GM21576 (cell line): Measurements from ENCODE around the gene PASD1.

Experiments
- ATAC-seq: cut with Tn5 transposase; IDR thresholded peaks from one replicate; pipeline ENCODE4 v1.9.1; 2021; ENCODE audit warnings: mild to moderate bottlenecking, moderate library complexity; ENCODE audit not compliant: unreplicated experiment

The PASD1 gene

DNA sequence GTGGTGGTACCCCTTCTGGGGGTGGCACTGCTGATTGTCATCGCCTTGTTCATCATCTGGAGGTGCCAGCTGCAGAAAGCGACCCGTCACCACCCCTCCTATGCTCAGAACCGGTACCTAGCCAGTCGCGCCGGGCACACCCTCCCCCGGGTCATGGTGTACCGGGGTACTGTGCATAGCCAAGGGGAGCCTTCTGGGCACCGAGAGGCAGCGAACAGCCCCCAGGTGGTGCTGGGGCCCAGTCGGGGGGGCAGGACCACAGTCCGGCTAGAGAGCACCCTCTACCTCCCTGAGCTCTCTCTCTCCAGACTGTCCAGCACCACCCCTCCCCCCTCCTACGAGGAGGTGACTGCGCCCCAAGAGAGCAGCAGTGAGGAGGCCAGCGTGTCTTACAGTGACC lies 137.1 kb downstream of the PASD1 start:
- ATAC-seq: no peak

DNA sequence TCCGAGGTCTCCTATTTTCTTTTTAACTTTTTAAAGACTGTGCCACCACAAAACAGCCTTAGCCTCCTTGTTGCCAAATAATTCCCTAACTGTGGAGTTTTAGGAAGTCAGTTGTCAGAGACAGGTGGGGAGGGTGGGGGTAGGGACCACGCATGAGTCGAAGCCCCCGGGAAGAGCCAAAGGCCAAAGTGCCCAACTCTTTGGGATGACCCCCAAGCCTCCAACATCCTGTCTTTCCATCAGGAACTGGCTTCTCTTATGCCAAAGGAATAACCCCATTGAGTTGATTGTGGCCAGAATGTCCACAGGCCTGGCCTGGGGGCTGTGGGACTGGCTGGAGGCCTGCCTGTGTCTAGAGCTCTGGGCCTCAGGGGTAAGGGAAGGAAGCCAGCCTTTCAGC lies 137.6 kb downstream of the PASD1 start:
- ATAC-seq: no peak

DNA sequence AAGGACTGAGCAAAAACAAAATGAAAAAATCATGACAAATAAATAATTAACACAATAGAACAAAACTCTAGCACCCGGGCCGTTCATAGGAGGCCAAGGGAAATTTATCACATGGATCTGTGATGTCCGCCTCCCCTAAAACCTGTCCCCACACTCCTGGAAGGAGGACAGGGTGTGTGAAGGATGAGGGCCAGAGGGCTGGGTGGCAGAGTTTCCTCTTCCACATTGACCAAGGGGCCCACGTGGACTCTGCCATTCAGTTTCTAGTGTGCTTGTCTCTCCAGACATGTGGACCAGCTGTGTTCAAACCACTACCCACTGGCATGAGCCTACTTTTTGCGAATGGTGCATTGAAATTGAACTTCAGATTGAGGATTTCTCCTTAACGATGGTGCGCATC lies 138.1 kb downstream of the PASD1 start:
- ATAC-seq: no peak

DNA sequence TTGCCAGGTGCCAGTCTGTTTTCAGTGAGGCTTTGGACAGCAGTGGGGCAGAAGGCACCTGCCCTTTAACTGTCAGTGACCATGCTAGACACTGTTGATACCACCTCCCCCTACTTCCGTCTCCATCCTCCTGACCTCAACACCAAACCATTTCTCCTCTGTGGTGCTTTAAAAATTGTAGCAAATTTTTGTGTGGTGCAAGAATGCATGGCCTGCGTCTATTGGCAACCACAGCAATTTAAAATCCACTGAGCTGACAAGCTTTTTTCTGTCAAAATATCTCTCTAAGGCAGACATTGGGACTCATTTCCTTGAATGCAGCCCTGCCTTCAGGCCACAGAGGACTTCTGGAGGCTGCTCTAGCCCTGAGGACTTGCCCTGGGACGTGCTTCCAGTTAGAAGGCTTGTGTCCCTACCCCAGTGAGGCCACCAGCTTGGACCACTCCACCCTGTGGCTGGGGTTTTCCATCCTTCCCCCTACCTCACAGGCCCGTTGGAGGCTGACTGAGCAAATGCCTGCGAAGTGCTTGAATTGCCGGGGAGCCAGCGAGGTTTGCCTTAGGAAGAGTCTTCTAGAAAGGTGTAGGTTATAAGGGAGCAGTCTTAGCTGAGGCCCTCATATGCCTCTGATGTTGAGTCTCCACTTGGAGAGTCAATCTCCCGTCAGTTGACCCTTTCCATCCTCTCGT lies 138.7 kb downstream of the PASD1 start:
- no peak for ATAC-seq

DNA sequence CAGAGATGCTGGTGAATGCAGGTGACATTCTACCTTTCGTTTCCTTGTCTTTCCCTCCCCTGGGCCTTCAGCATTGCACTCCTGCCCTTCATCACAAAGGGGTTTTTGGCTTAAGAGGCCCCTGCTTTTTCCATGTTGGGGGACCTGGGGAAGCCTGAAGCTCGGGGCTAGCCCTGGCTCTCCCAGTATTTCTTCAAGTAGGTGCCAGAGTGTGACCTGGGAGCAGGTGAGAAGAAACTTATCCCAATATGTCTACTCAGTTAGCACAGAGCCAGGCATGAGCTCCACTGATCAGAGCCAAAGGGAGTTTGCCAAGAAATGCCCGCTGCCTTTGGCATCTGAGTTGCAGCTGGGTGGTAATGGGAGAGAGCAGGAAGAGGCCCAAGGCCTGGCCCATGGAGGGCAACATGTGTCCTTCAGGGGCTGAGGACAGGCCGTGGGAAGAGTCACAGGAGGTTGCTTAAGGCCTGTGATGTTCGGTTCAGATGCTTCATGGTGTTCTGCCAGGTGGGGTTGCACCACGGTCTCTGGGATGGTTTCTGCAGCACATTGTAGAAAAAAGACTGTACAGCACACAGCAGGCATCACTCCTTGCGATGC lies 139.4 kb downstream of the PASD1 start:
- no peak for ATAC-seq

DNA sequence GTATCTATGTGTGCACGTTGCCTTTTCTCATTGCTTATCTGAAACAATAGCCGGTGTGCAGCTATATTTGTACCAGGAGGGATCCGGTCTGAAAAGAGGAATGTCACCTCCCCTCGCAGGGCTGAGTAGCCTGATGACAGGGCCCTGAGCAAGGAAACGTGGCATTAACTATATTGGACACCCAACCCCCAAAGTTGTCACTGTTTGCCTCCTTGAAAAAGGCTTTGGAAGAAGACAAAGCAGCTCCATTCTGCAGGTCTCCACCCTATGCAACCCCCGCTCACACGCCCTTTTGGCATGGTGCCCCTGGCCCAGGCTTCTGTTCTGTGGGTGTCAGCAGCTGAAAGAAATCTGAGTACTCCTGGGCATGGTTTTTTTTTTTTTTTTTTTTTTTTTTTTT lies 140.0 kb downstream of the PASD1 start:
- ATAC-seq: no peak

DNA sequence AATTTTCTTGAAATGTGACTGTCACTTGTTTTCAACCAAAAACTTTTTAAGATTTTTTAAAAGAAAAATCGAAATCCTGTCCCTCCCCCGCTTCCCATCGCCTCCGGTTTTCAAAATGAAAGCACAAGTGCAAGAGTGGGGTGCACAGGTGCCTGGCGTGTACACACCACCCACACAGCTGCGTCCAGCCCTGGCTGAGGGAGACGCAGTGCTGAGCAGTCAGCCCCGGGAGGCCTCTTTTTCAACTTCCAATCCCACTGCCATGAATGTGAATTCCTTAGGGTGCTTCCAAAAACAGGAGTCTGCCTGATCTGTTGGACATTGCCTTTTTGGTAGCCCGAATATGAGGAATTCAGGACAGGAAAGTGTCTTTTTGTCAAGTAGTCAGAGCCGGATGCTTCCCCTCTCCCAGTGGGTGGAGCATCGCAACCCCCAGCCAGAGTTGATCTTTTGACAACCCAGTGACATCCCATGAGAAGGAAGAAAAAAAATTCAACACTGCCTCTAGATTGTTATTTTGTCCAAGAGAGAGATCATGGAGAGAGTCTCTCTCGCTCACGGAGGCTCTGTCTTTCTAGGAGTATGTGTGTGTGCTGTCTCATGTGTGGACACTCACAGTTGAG lies 140.7 kb downstream of the PASD1 start:
- ATAC-seq: no peak

DNA sequence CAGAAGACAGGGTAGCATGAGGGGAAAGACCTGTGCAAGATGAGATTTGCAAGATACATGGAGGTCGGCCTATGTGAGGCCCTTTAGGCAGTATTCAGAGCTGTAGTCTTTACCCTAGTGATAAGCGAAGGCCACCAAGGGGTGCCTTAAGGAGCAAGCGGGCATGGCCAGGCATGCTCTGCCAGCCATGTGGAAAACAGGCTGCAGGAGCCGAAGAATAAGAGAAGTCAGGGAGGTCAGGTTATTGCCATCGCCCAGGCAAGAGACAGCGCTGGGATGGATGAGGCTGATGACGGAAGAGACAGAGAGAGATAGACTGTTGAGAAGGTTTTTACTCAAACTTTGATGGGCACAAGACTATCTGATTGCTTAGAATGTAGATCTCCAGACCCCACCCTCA lies 145.3 kb downstream of the PASD1 start:
- ATAC-seq: no peak

DNA sequence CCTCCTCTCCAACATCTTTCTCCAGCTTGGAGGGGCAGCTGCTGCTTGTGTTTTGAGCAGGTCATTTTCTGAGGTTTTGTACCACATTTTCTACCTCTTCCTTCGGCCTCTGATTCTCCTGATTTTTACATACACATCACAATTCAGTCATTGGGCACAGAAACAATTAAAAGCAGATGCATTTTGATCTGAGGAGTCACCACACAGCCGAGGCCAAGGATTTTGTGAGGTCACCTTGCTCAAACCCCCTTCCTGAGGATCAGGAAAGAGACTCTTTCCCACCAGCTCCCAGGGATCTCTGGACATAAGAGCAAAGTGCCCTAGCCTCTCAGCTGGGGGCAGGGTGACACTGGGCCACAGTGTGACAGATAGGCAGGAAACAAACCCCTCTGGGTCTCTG lies 147.0 kb downstream of the PASD1 start:
- no peak for ATAC-seq

DNA sequence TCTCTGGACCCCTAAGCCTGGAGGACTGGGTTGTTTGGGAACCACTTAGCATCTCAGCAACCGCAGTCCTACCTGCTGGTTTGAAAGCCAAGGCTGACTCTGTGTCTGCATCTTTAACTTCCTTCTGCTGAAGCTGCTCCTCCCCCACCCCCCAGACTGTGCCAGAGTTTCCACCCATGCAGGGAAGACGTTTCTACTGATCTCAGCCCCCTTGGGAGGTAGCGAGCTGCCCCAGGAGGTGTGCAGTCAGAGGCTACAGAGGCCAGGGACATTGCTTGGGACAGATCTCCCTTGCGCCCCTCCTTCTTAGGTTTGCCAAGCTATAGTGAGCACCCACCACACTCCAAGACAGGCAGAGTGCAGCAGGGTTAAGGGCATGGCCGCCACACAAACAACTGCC lies 147.7 kb downstream of the PASD1 start:
- ATAC-seq: no peak

DNA sequence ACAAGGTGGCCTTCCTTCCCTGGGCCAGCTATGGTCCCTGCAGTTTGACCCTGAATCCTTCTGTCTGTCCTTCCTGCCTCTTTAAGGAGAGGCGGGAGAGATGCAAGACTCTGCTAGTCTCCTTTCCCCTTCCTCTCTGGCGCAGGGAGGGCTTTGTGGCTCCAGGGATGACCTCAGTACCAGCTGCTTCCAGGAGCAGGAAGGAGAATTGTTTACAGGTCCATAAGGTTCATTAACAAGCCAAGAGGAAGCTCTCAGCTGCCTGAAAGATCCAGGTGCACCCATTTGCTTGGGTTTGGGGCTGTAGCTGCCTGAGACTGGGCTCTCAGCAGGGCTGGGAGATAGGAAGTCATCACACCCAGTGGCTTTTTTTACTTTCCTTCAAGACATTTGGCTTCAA lies 148.3 kb downstream of the PASD1 start:
- ATAC-seq: no peak

DNA sequence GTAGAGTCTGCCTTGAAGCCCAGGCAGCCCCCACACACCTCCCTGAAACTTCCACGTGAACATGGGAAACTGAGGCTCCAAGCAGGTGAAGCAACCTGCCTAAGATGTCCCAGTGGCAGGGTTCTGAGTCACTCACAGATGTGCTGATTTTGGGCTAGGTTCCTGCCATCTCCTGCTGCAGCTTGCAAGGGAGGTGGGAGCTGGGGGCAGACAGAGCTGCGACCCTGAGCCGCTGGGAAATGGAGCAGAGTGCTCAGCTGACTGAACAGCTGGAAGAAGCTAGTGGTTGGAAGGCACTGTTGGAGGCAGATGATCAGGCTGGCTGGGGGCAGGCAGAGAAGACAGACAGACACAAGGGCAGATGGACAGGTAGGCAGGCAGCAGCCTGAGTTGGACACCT lies 148.8 kb downstream of the PASD1 start:
- ATAC-seq: no peak

DNA sequence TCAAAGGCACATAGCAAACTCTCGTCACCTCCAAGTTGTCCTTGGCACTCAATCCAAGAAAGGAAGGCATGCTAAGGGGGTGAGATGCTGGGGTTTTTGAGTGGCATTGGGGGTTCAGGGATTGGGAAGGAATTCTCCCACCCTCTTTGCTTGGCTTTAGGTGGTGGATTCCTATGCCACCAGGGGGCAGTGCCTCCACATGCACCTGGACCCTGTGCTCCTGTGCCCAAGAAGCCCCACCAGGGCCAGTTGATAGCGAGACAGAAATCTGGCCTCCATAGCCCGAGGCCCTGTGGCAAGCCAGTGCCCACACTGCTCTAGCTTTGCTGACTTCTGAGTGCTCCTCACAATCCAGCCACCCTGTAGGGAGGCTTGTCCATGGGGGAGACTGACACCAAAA lies 150.4 kb downstream of the PASD1 start:
- ATAC-seq: peak; percentile 47

DNA sequence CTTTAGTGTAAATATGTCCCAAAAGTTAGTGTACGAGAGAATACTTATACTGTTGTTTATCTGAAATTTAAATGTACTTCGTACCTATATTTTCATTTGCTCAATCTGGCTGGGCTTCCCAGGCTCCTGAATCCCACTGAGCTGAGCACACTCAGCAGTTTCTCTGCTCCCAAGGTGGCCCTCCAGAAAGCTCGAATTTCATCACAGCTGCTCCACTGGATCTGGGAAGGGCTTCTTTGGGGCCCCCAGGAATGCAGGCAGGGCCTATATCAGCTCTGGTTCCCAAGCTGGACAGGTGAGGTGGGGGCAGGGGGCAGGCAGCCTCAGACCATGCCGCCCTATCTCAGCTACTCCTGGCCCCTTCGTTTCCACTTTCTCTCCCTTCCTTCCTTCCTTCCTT lies 150.9 kb downstream of the PASD1 start:
- no peak for ATAC-seq

DNA sequence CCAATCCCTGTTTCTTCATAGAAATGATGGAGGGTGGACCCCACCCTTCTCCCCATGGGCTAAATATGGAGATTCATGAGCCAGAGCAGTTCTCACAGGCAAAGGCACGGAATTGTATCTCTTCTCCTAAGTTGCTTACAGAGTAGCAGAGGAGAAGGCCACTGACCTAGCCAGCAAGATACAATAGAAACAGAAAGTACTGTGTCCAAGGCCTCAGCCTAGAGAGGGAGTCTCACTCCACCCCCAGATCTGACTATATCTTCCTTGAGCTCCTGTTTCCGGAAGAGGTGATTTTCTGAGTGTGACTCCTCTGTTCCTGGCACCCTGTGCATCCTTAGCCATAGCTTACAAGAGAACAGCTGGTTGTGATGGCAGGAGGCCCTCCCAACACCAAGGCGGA lies 152.3 kb downstream of the PASD1 start, which contains the start of gene FATE1:
Gene FATE1, plus strand, starts transcription at position 284 of the 400 bp plus-strand sequence. Its CDS starts 85 bp downstream, at position 369.
- ATAC-seq: no peak

DNA sequence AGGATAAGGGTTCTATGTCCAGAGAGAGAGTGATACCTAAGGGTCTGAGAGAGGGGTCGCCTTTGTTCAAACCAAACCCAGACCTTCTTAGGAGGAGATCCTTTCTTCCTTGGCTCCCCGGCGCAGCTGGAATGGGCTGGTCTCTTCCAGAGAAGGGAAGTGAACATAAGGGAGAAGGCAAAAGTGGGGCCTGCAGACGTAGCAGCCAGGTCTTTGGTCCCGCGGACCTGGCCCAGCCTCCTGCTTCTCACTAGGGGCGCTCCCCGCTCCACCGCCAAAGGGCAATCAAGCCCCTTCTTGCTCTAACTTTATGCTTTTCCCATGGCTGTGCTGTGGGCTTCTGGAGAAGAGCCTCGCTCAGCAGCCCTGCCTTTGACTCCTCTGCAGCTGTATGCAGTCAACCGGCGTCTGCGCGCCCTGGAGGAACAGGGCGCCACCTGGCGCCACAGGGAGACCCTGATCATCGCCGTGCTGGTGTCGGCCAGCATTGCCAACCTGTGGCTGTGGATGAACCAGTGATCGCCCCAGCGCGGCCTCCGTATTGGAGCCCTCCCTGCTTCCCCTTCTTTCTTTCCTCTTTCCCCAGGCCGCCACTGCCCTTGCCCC lies 158.9 kb downstream of the PASD1 start:
- ATAC-seq: no peak

DNA sequence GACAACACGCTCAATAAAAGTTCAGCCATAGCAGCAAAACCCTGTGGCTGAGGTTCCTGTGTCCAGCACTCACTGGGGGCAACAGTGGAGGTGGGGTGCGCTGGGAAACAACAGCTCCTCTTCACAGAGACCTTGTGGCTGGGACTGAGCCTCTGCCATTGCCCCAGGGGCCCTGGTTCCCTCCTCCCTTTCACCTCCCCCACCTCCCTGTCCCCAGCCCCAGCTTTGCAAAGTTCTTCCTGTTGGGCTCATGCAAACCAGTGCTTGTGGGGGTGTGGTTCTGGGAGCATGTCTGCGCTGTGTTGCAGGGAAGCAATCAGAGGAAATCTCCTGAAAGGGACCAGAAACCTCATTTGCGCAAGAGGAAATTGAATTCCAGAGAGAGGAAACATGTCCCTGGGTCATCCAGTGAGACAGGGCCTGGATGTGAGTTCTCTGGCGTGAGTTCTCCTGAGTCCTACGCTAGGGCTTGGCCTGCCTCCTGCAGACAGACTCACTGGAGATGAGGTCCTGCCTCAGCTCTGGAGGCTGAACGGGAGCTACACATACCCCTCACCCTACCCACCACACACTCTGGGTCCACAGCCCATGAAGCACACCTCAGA lies 159.8 kb downstream of the PASD1 start:
- ATAC-seq: no peak

DNA sequence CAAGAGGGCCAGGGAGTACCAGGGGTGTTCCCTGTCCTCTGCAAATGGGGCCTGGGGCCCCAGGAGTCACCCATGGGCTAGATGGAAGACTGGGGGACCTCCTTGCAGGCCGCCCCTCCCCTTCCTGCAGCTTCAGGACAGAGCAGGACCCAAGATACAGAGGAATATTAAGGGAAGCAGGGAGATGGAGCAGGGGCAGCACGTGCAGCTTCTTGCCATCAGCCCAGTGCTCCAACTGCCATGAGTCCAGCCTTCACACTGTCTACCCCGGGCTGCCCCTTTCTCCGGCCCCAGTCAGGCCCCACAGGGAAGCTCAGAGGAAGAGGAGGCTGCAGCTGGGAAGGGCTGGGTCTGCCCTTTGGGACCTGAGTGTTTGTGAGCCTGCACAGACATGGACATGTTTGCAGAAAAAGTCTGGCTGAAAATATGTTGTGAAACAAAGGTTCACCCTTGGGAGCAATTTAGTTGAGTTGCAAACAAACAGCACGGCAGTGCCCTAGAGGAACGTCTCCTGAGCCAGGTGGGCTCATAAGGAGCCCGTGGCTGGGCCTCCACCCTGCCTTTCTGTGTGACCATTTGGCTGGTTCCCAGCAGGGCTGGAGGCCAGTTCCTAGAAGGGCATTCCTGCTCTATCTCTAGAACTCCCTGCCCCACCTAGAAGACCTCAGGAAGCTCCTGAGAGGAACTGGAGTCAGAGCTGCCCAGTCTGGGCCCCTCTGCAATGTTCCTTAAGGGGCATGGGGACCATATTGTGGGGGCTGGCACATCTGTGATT lies 161.3 kb downstream of the PASD1 start:
- no peak for ATAC-seq

DNA sequence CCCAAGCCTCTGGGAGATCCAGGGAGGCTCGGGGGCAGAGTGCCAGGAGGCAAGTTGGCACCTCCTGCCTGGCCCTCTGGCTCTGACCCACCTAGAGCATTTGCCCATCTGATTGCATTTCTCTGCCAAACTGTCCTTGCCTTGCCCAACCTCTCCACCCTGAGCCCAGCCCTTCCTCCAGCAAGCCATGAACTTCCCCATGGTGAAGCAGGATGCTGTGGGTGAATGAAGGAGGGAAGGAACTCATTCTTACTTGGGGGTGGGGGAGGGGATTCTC lies 161.8 kb downstream of the PASD1 start:
- ATAC-seq: no peak
